ENCODE measurements around the gene NRG3. TPM values are rescaled to one million over a fixed set of nuclear protein-coding genes. Genes with fewer than 3 reads are reported as not detected.

The NRG3 gene
- total and polyA plus RNA-seq, 2 of the 8 experiments (the other 6 are each of a cell fraction or from before 2014, with no cell fraction given) = 4.2 to 5.0 TPM

DNA sequence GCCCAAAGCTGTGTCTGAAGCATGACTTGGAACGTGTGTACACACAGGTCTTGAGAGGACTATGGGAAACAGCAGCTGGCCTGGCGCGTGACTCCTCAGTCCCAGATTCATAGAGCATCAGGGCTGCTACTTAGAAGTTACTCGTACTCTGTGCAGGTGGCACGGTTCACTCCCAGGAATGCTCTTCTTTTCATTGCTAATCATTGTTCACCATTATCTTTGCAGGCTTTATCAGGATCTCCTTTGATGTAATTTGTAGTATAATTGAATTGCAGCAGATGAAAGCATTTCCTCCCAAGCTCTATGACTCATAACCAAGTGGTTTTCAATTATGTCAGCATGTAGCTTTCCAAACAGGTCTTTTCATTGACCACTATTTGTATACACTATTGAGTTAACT, 938.9 kb downstream of the NRG3 start:
- Histone ChIP-seq H3K14ac (ENCODE audit: insufficient read length) (no peak overlapping the region), H4K91ac (replicated peaks; ENCODE audit: insufficient read length, low read length) (no peak overlapping the region), H3K9ac (replicated peaks in 1 of 4; ENCODE audit: extremely low read depth in 1 of 4, low read depth in 3 of 4, low read length in 3 of 4) (no peak overlapping the region), H3K27me3 (replicated peaks in 1 of 4; ENCODE audit: control insufficient read depth in 3 of 4, extremely low read depth in 1 of 4, insufficient read depth in 3 of 4, low read length in 3 of 4) (no peaks in the 10 kb centered on the region), H2BK15ac (ENCODE audit: low read length) (no peak overlapping the region), H4K20me1 (replicated peaks in 1 of 2; ENCODE audit: control insufficient read depth in 1 of 2, insufficient read depth in 2 of 2, low read length in 2 of 2) (no peaks in the 10 kb centered on the region), H3K9me3 (ENCODE audit: insufficient read depth in 2 of 2, low read depth in 1 of 2, low read length in 1 of 2) (peaks cover 0 to 3% of the 10 kb centered on the region in 2 experiments; a peak in 1 of 4 replicates), H3K18ac (ENCODE audit: extremely low read depth, low read length) (no peak overlapping the region), H2BK20ac (ENCODE audit: low read length) (no peak overlapping the region), H2BK12ac (ENCODE audit: low read depth, low read length) (no peak overlapping the region), H3K79me2 (ENCODE audit: control insufficient read depth in 1 of 2, insufficient read depth in 2 of 2, low read length in 2 of 2) (no peaks in the 10 kb centered on the region), H2AFZ (ENCODE audit: low read length) (no peak overlapping the region), H3K4me2 (ENCODE audit: insufficient read depth in 1 of 2, low read depth in 2 of 2, low read length in 2 of 2) (no peak overlapping the region), H3K79me1 (ENCODE audit: low read depth, low read length) (no peaks in the 10 kb centered on the region), H3K4me3 (ENCODE audit: extremely low read depth in 1 of 4, insufficient read depth in 2 of 4, low read depth in 3 of 4, low read length in 4 of 4) (no peak overlapping the region), H2BK120ac (replicated peaks; ENCODE audit: low read depth, low read length) (no peak overlapping the region), H3K23ac (ENCODE audit: insufficient read length) (no peak overlapping the region), H3K27ac (ENCODE audit: low read depth, low read length) (no peak overlapping the region), H2AK5ac (ENCODE audit: low read depth, low read length) (no peak overlapping the region), H3K4ac (replicated peaks; ENCODE audit: insufficient read length, low read depth, low read length) (no peak overlapping the region), H3K56ac (replicated peaks; ENCODE audit: insufficient read length, low read depth, low read length) (no peak overlapping the region), H4K5ac (ENCODE audit: insufficient read length, low read depth, low read length) (no peak overlapping the region), H3K23me2 (ENCODE audit: low read depth, low read length) (no peaks in the 10 kb centered on the region), H4K8ac (ENCODE audit: extremely low read depth, insufficient read depth, low read length) (no peak overlapping the region), H3K36me3 (ENCODE audit: control insufficient read depth in 2 of 4, insufficient read depth in 4 of 4, low read length in 3 of 4) (no peaks in the 10 kb centered on the region), H2BK5ac (ENCODE audit: low read depth, low read length) (no peak overlapping the region), H3K4me1 (replicated peaks in 1 of 4; ENCODE audit: control insufficient read depth in 3 of 4, insufficient read depth in 4 of 4, low read length in 3 of 4) (no peaks in the 10 kb centered on the region)
- 87% methylated on average over 5 of the region's 5 CpGs; no CpG with 5 or more reads in 1 of the 2 experiments for WGBS, 2 experiments (ENCODE audit: extremely low coverage in 1 of 2, insufficient coverage in 1 of 2, insufficient read length in 1 of 2, insufficient replicate concordance in 2 of 2, low coverage in 1 of 2, low lambda C conversion rate in 2 of 2, missing lambda C conversion rate in 1 of 2)
- FAIRE-seq (no peak), DNase-seq (ENCODE audit: low read depth in 1 of 2, low spot score in 2 of 2) (no peak)
- POLR2A ChIA-PET (ENCODE audit: partially characterized antibody) = no interaction called here
- CTCF ChIA-PET (ENCODE audit: partially characterized antibody) = interaction anchor here (0.7 to 1.2 kb wide), 6 partner anchors 10 to 1190 kb away, joined by 3 read pairs; no protein-coding TSS in a partner anchor
- TF ChIP-seq, protein P1, sequence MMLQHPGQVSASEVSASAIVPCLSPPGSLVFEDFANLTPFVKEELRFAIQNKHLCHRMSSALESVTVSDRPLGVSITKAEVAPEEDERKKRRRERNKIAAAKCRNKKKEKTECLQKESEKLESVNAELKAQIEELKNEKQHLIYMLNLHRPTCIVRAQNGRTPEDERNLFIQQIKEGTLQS (IDR thresholded peaks at IDR 0.05; ENCODE audit: insufficient read depth, low read depth, low read length) = no peak
- TF ChIP-seq TAF1 (IDR thresholded peaks at IDR 0.05; ENCODE audit: low read depth, low read length) (no peak), PHF8 (conservative IDR thresholded peaks at IDR 0.05; ENCODE audit: low read depth, low read length) (no peak), NRF1 (IDR thresholded peaks at IDR 0.05; ENCODE audit: low read depth, low read length) (no peak), TAF7 (optimal IDR thresholded peaks at IDR 0.05; ENCODE audit: borderline replicate concordance, low read depth, low read length) (no peak), CBX5 (IDR thresholded peaks at IDR 0.05; ENCODE audit: low read depth, low read length) (no peak), TBP (IDR thresholded peaks at IDR 0.05; ENCODE audit: low read depth, low read length) (no peak), HDAC2 (IDR thresholded peaks at IDR 0.05; ENCODE audit: borderline replicate concordance in 1 of 2, low read depth in 2 of 2, low read length in 2 of 2) (no peak), SP2 (IDR thresholded peaks at IDR 0.05; ENCODE audit: low read length) (no peak), TCF12 (IDR thresholded peaks at IDR 0.05; ENCODE audit: low read depth, low read length) (no peak), SP4 (IDR thresholded peaks at IDR 0.05; ENCODE audit: low read length) (no peak)
